HCEC 1CT (cell line): Measurements from ENCODE around the gene SOX6.

Source experiments
- DNase-seq: peaks from one replicate; pipeline ENCODE4 v3.0.0-alpha.2; 2017

The SOX6 gene

DNA sequence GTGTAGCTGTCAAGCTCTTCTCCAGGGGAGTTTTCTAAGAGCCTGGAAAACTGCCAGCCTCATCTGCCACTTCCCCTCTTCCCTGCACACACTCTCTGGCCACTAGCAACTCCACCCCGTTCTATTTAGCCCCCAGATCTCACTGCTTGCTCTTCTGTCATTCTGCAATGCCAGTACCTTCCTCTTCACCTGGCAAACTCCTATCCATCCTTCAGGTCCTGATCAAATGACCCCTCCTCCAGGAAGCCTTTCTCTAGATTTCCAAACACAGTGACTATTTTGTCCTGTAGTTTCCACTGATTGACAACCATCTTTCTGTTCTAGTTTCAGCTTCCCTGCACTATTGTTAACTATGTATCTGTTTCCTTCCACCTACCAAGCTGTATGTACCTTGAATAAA is 437.7 kb downstream of the SOX6 start:
- DNase-seq, result no peak

DNA sequence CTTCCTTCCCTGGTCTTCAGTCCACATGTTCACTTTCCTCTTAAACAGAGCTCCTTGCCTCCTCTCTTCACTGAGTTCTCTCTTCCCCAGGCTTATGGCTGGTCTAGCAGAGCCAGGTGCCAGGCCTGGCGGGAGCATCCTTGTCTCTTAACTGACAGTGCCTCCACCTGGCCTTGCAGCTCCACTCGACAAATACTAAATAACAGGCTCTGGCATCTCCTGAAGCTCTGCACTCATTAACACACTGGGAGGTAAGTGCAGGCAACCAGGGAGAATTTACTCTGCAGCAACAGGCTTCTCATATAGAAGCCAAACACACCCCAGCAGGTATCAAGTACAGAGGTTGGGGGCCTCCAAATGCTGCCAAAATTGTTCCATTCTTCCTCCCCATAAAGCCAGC is 438.1 kb downstream of the SOX6 start:
- no peak for DNase-seq
